BE2C (cell line): Measurements from ENCODE around the gene GPSM1.

Source experiments
- DNase-seq: peaks from one replicate; pipeline ENCODE4 v3.0.0-alpha.2; 2020
- H3K27me3 ChIP-seq: fragments of 250-450 bp; sonication (Bioruptor Pico); 2 replicates; pipeline ENCODE4 v1.5.1; 2020; ENCODE audit warnings: mild to moderate bottlenecking
- H3K36me3 ChIP-seq: fragments of 250-450 bp; sonication (Bioruptor Pico); 2 replicates; pipeline ENCODE4 v1.5.1; 2020; ENCODE audit warnings: mild to moderate bottlenecking
- H3K4me1 ChIP-seq: fragments of 250-450 bp; sonication (Bioruptor Pico); 2 replicates; pipeline ENCODE4 v1.5.1; 2020
- H3K4me3 ChIP-seq: 2 replicates; pipeline ENCODE4 v1.5.1; 2011; ENCODE audit warnings: low read depth, low read length
- H3K9me3 ChIP-seq: fragments of 250-450 bp; sonication (Bioruptor Pico); 2 replicates; pipeline ENCODE4 v1.5.1; 2020
- CTCF ChIP-seq: IDR thresholded peaks from 2 replicates; pipeline ENCODE4 v1.5.1; 2012; ENCODE audit warnings: mild to moderate bottlenecking, low read depth, low read length

GPSM1 gene

GRCh38 chr9:136326761-136327303 lies 507 bp upstream of the GPSM1 start:
- Histone ChIP-seq H3K4me1 (peaks cover 14% of the 10 kb centered on the region), H3K9me3 (no peaks in the 10 kb centered on the region), H3K4me3 (peak overlapping the region; percentile 19; the same call in 1 of the 2 replicates), H3K27me3 (no peaks in the 10 kb centered on the region), H3K36me3 (peaks cover 6% of the 10 kb centered on the region; the same call in 1 of the 2 replicates)
- no peak for DNase-seq
- TF ChIP-seq CTCF: no peak

- Histone ChIP-seq H3K4me1 (peaks cover 14% of the 10 kb centered on the region), H3K36me3 (peaks cover 12% of the 10 kb centered on the region), H3K9me3 (no peaks in the 10 kb centered on the region), H3K27me3 (no peaks in the 10 kb centered on the region), H3K4me3 (peak overlapping the region; percentile 80)
- no peak for DNase-seq
- no peak for TF ChIP-seq CTCF
Measured at GRCh38 chr9:136328011-136328621, 777 bp downstream of the GPSM1 start.

GRCh38 chr9:136328622-136329041 lies 1.3 kb downstream of the GPSM1 start:
- peaks cover 12% of the 10 kb centered on the region for H3K36me3 ChIP-seq
- no peaks in the 10 kb centered on the region for H3K9me3 ChIP-seq
- peak overlapping the region; percentile 80 for H3K4me3 ChIP-seq
- no peak for TF ChIP-seq CTCF
- DNase-seq: peak; percentile 71
- peaks cover 14% of the 10 kb centered on the region for H3K4me1 ChIP-seq
- H3K27me3 ChIP-seq: no peaks in the 10 kb centered on the region

GRCh38 chr9:136329211-136329627 lies 1.9 kb downstream of the GPSM1 start:
- no peaks in the 10 kb centered on the region for H3K9me3 ChIP-seq
- DNase-seq: no peak
- TF ChIP-seq CTCF: no peak
- H3K36me3 ChIP-seq: peaks cover 13% of the 10 kb centered on the region
- peak overlapping the region; percentile 80 for H3K4me3 ChIP-seq
- H3K27me3 ChIP-seq: no peaks in the 10 kb centered on the region
- H3K4me1 ChIP-seq: peaks cover 14% of the 10 kb centered on the region

GRCh38 chr9:136329636-136330405 lies 2.5 kb downstream of the GPSM1 start:
- no peak for DNase-seq
- peaks cover 16% of the 10 kb centered on the region for H3K36me3 ChIP-seq
- H3K4me3 ChIP-seq: peak overlapping the region; percentile 80; the same call in 1 of the 2 replicates
- H3K27me3 ChIP-seq: no peaks in the 10 kb centered on the region
- peaks cover 14% of the 10 kb centered on the region for H3K4me1 ChIP-seq
- no peak for TF ChIP-seq CTCF
- no peaks in the 10 kb centered on the region for H3K9me3 ChIP-seq

- Histone ChIP-seq H3K4me3 (no peak overlapping the region), H3K36me3 (peaks cover 19% of the 10 kb centered on the region), H3K4me1 (peaks cover 14% of the 10 kb centered on the region), H3K27me3 (no peaks in the 10 kb centered on the region), H3K9me3 (no peaks in the 10 kb centered on the region)
- DNase-seq: no peak
- TF ChIP-seq CTCF: no peak
Measured at GRCh38 chr9:136330406-136330990, 3.2 kb downstream of the GPSM1 start.
